Trophoblast cell (in vitro differentiated cells and primary cell): ENCODE measurements around the gene CNIH1.
"Not testable (repeated sequence)": the region's sequence is repeated elsewhere in the genome, so short reads cannot be mapped to it uniquely, and the experiment has no call there.

Experiments
- DNase-seq, 2 donors: peaks; one replicate each; pipeline ENCODE4 v3.0.0-alpha.2; 2016
- H2AFZ ChIP-seq: 2 replicates; pipeline ENCODE4 v1.6.1; 2013; ENCODE audit warnings: low read length, moderate library complexity, mild to moderate bottlenecking; ENCODE audit not compliant: insufficient read depth, poor library complexity
- H2AK5ac ChIP-seq: 2 replicates; pipeline ENCODE4 v1.6.1; 2013; ENCODE audit warnings: mild to moderate bottlenecking, low read length
- H2BK120ac ChIP-seq: 2 replicates; pipeline ENCODE4 v1.6.1; 2013; ENCODE audit warnings: low read length, mild to moderate bottlenecking, moderate library complexity; ENCODE audit not compliant: insufficient read depth, poor library complexity
- H2BK12ac ChIP-seq: 2 replicates; pipeline ENCODE4 v1.6.1; 2013; ENCODE audit warnings: mild to moderate bottlenecking, low read length, moderate library complexity
- H2BK5ac ChIP-seq: 2 replicates; pipeline ENCODE4 v1.6.1; 2013; ENCODE audit warnings: low read length, low read depth, moderate library complexity, mild to moderate bottlenecking; ENCODE audit not compliant: poor library complexity
- H3K14ac ChIP-seq: 2 replicates; pipeline ENCODE4 v1.6.1; 2013; ENCODE audit warnings: mild to moderate bottlenecking, low read length
- H3K18ac ChIP-seq: 2 replicates; pipeline ENCODE4 v1.6.1; 2013; ENCODE audit warnings: mild to moderate bottlenecking, low read length
- H3K23ac ChIP-seq: 2 replicates; pipeline ENCODE4 v1.6.1; 2013; ENCODE audit warnings: low read length
- H3K27ac ChIP-seq: 2 replicates; pipeline ENCODE4 v1.5.1; 2013; ENCODE audit warnings: low read depth, mild to moderate bottlenecking, inconsistent platforms, low read length, moderate library complexity
- H3K27me3 ChIP-seq: 2 replicates; pipeline ENCODE4 v1.6.1; 2013; ENCODE audit warnings: inconsistent platforms, mild to moderate bottlenecking, low read length, moderate library complexity; ENCODE audit not compliant: insufficient read depth
- H3K36me3 ChIP-seq, 2 experiments: 1 replicate in 1 of 2; 2 replicates in 1 of 2; pipeline ENCODE4 v1.6.1; 2013; ENCODE audit warnings: low read length in 2 of 2, mild to moderate bottlenecking in 2 of 2, moderate library complexity in 1 of 2; ENCODE audit not compliant: insufficient read depth in 2 of 2, control insufficient read depth in 1 of 2
- H3K4ac ChIP-seq: 2 replicates; pipeline ENCODE4 v1.6.1; 2013; ENCODE audit warnings: low read depth, mild to moderate bottlenecking, low read length, moderate library complexity
- H3K4me1 ChIP-seq, 2 experiments: 1 replicate in 1 of 2; 2 replicates in 1 of 2; pipeline ENCODE4 v1.6.1; 2013; ENCODE audit warnings: low read length in 2 of 2, mild to moderate bottlenecking in 2 of 2, moderate library complexity in 1 of 2; ENCODE audit not compliant: insufficient read depth in 2 of 2, control insufficient read depth in 1 of 2
- H3K4me2 ChIP-seq: 2 replicates; pipeline ENCODE4 v1.6.1; 2013; ENCODE audit warnings: inconsistent platforms, mild to moderate bottlenecking, low read length, moderate library complexity
- H3K4me3 ChIP-seq: 2 replicates; pipeline ENCODE4 v1.5.1; 2013; ENCODE audit warnings: mild to moderate bottlenecking, low read depth, low read length, inconsistent platforms
- H3K79me1 ChIP-seq: one replicate; pipeline ENCODE4 v1.6.1; 2013; ENCODE audit warnings: low read length
- H3K79me2 ChIP-seq: 2 replicates; pipeline ENCODE4 v1.6.1; 2013; ENCODE audit warnings: low read length, mild to moderate bottlenecking; ENCODE audit not compliant: control insufficient read depth, insufficient read depth, poor library complexity
- H3K9ac ChIP-seq: 2 replicates; pipeline ENCODE4 v1.6.1; 2013; ENCODE audit warnings: mild to moderate bottlenecking, low read length
- H3K9me3 ChIP-seq: 2 replicates; pipeline ENCODE4 v1.6.1; 2013; ENCODE audit warnings: low read depth, mild to moderate bottlenecking, control low read depth, inconsistent platforms, low read length; ENCODE audit not compliant: insufficient read depth
- H4K12ac ChIP-seq: 2 replicates; pipeline ENCODE4 v1.6.1; 2013; ENCODE audit warnings: low read depth, mild to moderate bottlenecking, low read length, moderate library complexity
- H4K8ac ChIP-seq: 2 replicates; pipeline ENCODE4 v1.6.1; 2013; ENCODE audit warnings: low read depth, mild to moderate bottlenecking, low read length, moderate library complexity
- H4K91ac ChIP-seq: one replicate; pipeline ENCODE4 v1.6.1; 2013; ENCODE audit warnings: low read depth, mild to moderate bottlenecking, low read length, moderate library complexity
- WGBS: extraction: QIAGEN DNeasy Blood & Tissue Kit; methylation state at CpG from one replicate; pipeline ENCODE4 v1.1.7; 2013; ENCODE audit warnings: missing lambda C conversion rate; ENCODE audit not compliant: insufficient read length, insufficient coverage; ENCODE audit errors: extremely low coverage; 5-methylcytosine and 5-hydroxymethylcytosine counted together

CNIH1 gene

GRCh38 chr14:54442961-54443360 is 1.8 kb upstream of the CNIH1 start:
- not testable (repeated sequence) for H3K14ac ChIP-seq, H3K4me2 ChIP-seq, H3K27ac ChIP-seq, H4K91ac ChIP-seq, H3K79me2 ChIP-seq, H3K79me1 ChIP-seq, H3K27me3 ChIP-seq, H3K9me3 ChIP-seq, H3K4ac ChIP-seq, H4K8ac ChIP-seq, H2AFZ ChIP-seq, H2BK12ac ChIP-seq, H3K9ac ChIP-seq, H2BK5ac ChIP-seq, H2BK120ac ChIP-seq, H3K18ac ChIP-seq, H2AK5ac ChIP-seq, H3K23ac ChIP-seq, H3K36me3 ChIP-seq, H3K4me3 ChIP-seq, DNase-seq, H3K4me1 ChIP-seq, H4K12ac ChIP-seq
- WGBS = no CpG with 5 or more reads among the region's 23 CpGs

GRCh38 chr14:54440476-54440872 is 700 bp downstream of the CNIH1 start:
- no CpG with 5 or more reads among the region's 5 CpGs for WGBS
- H3K27ac ChIP-seq = peak overlapping the region; percentile 99
- no peaks in the 10 kb centered on the region for H3K36me3 ChIP-seq
- peak overlapping the region; percentile 98 for H4K91ac ChIP-seq
- peak overlapping the region; percentile 99 for H3K4me3 ChIP-seq
- no peaks in the 10 kb centered on the region for H3K9me3 ChIP-seq
- peak overlapping the region; percentile 73 for H2BK5ac ChIP-seq
- H4K8ac ChIP-seq = peak overlapping the region; percentile 94
- peak overlapping the region; percentile 98 for H3K14ac ChIP-seq
- peaks cover 2 to 3% of the 10 kb centered on the region in 2 experiments for H3K4me1 ChIP-seq
- H3K79me1 ChIP-seq = peaks cover 6% of the 10 kb centered on the region
- no peak overlapping the region for H3K18ac ChIP-seq
- no peak overlapping the region for H2AK5ac ChIP-seq
- H2BK12ac ChIP-seq = no peak overlapping the region
- peaks cover 11% of the 10 kb centered on the region for H3K79me2 ChIP-seq
- no peak overlapping the region for H2AFZ ChIP-seq
- H3K4ac ChIP-seq = no peak overlapping the region
- H2BK120ac ChIP-seq = no peak overlapping the region
- peak overlapping the region; percentile 99 for H3K9ac ChIP-seq
- DNase-seq = no peak
- no peak overlapping the region for H3K23ac ChIP-seq
- peak overlapping the region; percentile 93 for H4K12ac ChIP-seq
- no peaks in the 10 kb centered on the region for H3K27me3 ChIP-seq
- H3K4me2 ChIP-seq = peak overlapping the region; percentile 79

- Histone ChIP-seq H3K14ac (no peak overlapping the region), H4K91ac (no peak overlapping the region), H3K18ac (no peak overlapping the region), H3K4me2 (peak overlapping the region; percentile 79), H2AK5ac (no peak overlapping the region), H3K79me2 (peaks cover 11% of the 10 kb centered on the region), H3K27me3 (no peaks in the 10 kb centered on the region), H3K4ac (peak overlapping the region; percentile 53), H3K4me1 (peaks cover 2 to 3% of the 10 kb centered on the region in 2 experiments), H3K79me1 (peaks cover 6% of the 10 kb centered on the region), H2BK12ac (no peak overlapping the region), H3K23ac (no peak overlapping the region), H2BK5ac (no peak overlapping the region), H3K27ac (no peak overlapping the region), H2BK120ac (no peak overlapping the region), H3K9ac (no peak overlapping the region), H3K9me3 (no peaks in the 10 kb centered on the region), H3K36me3 (no peaks in the 10 kb centered on the region), H2AFZ (no peak overlapping the region), H3K4me3 (no peak overlapping the region), H4K8ac (no peak overlapping the region), H4K12ac (no peak overlapping the region)
- no CpG with 5 or more reads among the region's 7 CpGs for WGBS
- DNase-seq = peak in 1 of 2 donors; percentile 14
Measured at GRCh38 chr14:54440037-54440436, 1.1 kb downstream of the CNIH1 start.

GRCh38 chr14:54438703-54439102 is 2.5 kb downstream of the CNIH1 start:
- Histone ChIP-seq H2AFZ (no peak overlapping the region), H3K14ac (no peak overlapping the region), H2BK12ac (peak overlapping the region; percentile 49), H3K4me2 (no peak overlapping the region), H3K27ac (no peak overlapping the region), H4K12ac (no peak overlapping the region), H3K4me1 (peaks cover 2 to 3% of the 10 kb centered on the region in 2 experiments), H4K91ac (no peak overlapping the region), H2BK5ac (no peak overlapping the region), H3K23ac (no peak overlapping the region), H4K8ac (peak overlapping the region; percentile 60), H3K18ac (peak overlapping the region; percentile 65), H3K9me3 (no peaks in the 10 kb centered on the region), H2BK120ac (no peak overlapping the region), H3K79me1 (peaks cover 6% of the 10 kb centered on the region), H3K36me3 (no peaks in the 10 kb centered on the region), H3K79me2 (peaks cover 11% of the 10 kb centered on the region), H3K4me3 (no peak overlapping the region), H3K9ac (no peak overlapping the region), H3K27me3 (no peaks in the 10 kb centered on the region), H3K4ac (peak overlapping the region; percentile 95), H2AK5ac (no peak overlapping the region)
- DNase-seq = no peak
- WGBS = no CpG with 5 or more reads among the region's 4 CpGs
